Measurements from ENCODE around the gene SLC5A7.

DNA sequence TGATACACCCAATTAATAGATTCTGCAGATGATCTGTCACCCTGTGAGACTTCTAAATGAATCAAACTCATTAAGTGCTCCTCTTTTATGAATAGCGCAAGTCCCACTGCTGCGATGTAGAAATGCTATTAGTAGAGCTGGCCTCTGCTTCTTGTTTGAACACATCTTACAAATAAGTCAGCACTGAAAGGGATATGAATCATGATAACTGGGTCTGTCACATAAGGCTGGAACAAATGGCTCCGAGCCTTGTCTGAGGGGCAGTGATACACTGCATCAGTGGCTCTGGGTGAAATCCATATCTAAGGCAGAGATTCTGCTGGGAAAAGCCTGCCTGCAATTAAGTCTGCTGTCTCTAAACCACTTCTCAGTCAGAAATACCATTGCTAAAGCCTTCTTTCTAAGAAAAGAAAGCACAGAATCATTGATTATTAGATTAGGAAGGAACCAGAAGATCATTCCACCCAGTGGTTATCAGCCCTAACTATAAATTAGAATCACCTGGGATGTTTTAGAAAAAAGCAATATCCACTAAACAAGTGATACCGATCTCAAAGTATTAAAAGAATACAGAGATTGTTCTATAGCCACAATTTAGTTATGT is 75.2 kb downstream of the SLC5A7 start:
- TF ChIP-seq POLR2A (IDR thresholded peaks at IDR 0.05) (no peak), CTCF (IDR thresholded peaks at IDR 0.05) (no peak)

All from lower leg skin (tissue), 3 donors.